Esophagus mucosa (tissue), 1 donor: ENCODE measurements around the gene CHST14. TPM values are rescaled to one million over a fixed set of nuclear protein-coding genes. Genes with fewer than 3 reads are reported as not detected.
"Not testable (repeated sequence)": the region's sequence is repeated elsewhere in the genome, so short reads cannot be mapped to it uniquely, and the experiment has no call there.

ENCODE experiments used
- ATAC-seq: fragments of 200-7000 bp; cut with Tn5 transposase; one replicate; pipeline ENCODE4 v1.9.1; 2020
- total RNA-seq: library from RNA; stranded (reverse); gene quantifications from one replicate; pipeline ENCODE4 v1.2.4, GENCODE V29; 2023
- donor health status: DM: yes; HTN: yes; CAD: no.

CHST14 gene
- total RNA-seq, 1 donor from 2014 or later: 4.0 TPM

GRCh38 chr15:40440743-40441564 lies 29.8 kb upstream of the CHST14 start, which contains the start of gene BAHD1:
Gene BAHD1 (plus strand): TSS chr15:40440953. CDS start chr15:40458465, 17,512 bp downstream.
- peak; percentile 82 for ATAC-seq

- ATAC-seq: no peak
These were observed 28.9 kb upstream of the CHST14 start for GRCh38 chr15:40441565-40442531.

- ATAC-seq: no peak
These were observed 27.5 kb upstream of the CHST14 start for GRCh38 chr15:40443255-40443654.

GRCh38 chr15:40443846-40444245 lies 26.9 kb upstream of the CHST14 start:
- no peak for ATAC-seq

GRCh38 chr15:40444736-40445135 lies 26.0 kb upstream of the CHST14 start:
- ATAC-seq: no peak

GRCh38 chr15:40445421-40445922 lies 25.3 kb upstream of the CHST14 start:
- no peak for ATAC-seq

- ATAC-seq: no peak
These were observed 24.6 kb upstream of the CHST14 start for GRCh38 chr15:40446144-40446543.

- ATAC-seq: no peak
These were observed 22.4 kb upstream of the CHST14 start for GRCh38 chr15:40448354-40448753.

GRCh38 chr15:40449275-40449674 lies 21.5 kb upstream of the CHST14 start:
- no peak for ATAC-seq

- ATAC-seq: no peak
These were observed 20.7 kb upstream of the CHST14 start for GRCh38 chr15:40450047-40450446.

- no peak for ATAC-seq
These were observed 19.1 kb upstream of the CHST14 start for GRCh38 chr15:40451527-40452158.

- ATAC-seq: no peak
These were observed 18.3 kb upstream of the CHST14 start for GRCh38 chr15:40452296-40453090.

- not testable (repeated sequence) for ATAC-seq
These were observed 16.8 kb upstream of the CHST14 start for GRCh38 chr15:40453941-40454340.

GRCh38 chr15:40454904-40455391 lies 15.8 kb upstream of the CHST14 start:
- ATAC-seq: peak; percentile 56

GRCh38 chr15:40456299-40456712 lies 14.5 kb upstream of the CHST14 start:
- peak; percentile 64 for ATAC-seq

GRCh38 chr15:40456738-40457137 lies 14.0 kb upstream of the CHST14 start:
- ATAC-seq: no peak

- ATAC-seq: no peak
These were observed 12.1 kb upstream of the CHST14 start for GRCh38 chr15:40458495-40459371.

GRCh38 chr15:40459391-40460015 lies 11.3 kb upstream of the CHST14 start:
- no peak for ATAC-seq

GRCh38 chr15:40460404-40460803 lies 10.4 kb upstream of the CHST14 start:
- ATAC-seq: no peak

GRCh38 chr15:40461958-40462357 lies 8.8 kb upstream of the CHST14 start:
- ATAC-seq: no peak
